Measurements from ENCODE around the gene TEKT2. TPM values are rescaled to one million over a fixed set of nuclear protein-coding genes. Genes with fewer than 3 reads are reported as not detected.

The TEKT2 gene
- polyA plus RNA-seq, 4 donors, result 2.1 to 13.4 (median 9.8) TPM

DNA sequence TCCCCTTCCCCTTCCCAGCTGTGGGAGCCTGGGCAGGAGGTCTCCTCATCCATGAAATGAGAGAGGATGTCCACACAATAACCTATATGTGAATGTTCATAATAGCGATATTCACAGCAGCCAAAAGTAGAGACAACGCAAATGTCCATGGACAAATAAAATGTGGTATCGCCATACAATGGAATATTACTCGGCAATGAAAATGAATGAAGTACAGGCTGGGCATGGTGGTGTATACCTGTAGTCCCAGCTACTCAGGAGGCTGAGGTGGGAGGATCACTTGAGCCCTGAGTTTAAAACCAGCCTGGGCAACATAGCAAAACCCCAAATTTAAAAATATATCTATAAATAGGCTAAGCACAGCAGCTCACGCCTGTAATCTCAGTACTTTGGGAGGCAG, 17.7 kb downstream of the TEKT2 start:
- DNase-seq (ENCODE audit: low read depth in 4 of 4, low spot score in 3 of 4), result no peak

DNA sequence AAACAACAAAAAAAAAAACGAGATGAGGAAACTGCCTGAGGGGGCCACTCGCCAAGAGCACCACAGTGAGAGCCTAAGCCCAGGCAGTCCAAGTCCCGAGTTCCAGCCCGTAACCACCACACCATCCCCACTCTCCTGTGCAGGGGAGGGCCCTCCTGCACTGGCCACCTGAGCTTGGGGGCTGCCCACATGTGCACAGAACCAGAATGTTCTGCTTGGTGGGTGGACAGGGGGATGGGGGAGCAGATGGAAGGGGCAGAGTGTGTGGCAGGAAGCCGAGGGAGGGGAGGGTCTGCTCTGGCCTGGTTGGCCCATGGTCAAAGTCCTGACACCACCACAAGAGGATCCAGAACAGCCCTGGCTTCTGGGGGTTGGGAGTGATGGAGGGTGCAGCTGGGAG, 22.4 kb downstream of the TEKT2 start:
- no peak for DNase-seq (ENCODE audit: low read depth in 4 of 4, low spot score in 3 of 4)

DNA sequence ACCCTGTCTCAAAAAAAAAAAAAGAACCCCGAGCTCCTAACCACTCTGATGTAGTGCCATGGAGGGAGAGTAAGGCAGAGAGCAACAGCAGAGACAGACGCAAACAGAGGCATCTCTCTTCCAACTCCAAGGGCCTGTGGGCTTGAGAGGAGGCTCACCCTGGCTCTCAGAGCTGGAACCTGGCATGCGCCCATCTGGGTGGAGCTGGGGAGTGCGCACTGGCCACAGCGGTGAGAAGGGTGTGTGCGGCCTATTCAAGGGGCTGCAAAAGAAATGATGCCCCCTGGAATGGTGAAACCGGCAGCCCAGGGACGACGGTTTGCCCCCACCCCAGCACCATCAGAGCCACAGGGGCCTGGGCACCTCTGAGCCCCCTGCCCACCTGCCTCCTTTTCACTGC, 23.5 kb downstream of the TEKT2 start:
- DNase-seq (ENCODE audit: low read depth in 4 of 4, low spot score in 3 of 4), result no peak

DNA sequence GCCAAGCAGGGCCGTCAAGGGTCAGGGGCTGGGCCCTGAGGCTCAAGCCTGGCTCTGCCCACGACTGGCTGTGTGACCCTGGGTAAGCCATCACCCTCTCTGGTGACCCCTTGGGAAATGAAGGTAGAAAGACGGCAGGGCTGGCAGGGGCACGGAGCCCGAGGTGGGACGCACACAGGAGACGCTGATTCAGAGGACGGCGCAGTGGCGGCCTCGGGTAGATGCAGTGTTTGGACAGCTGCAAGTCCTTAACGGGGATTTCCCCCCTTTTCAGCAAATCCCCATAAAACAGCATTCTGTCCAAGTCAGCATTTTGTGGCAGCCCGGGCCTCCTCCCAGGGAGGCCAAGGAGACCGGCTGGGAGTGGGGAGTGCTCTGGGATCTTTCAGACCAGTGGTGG, 24.4 kb downstream of the TEKT2 start:
- no peak for DNase-seq (ENCODE audit: low read depth in 4 of 4, low spot score in 3 of 4)

DNA sequence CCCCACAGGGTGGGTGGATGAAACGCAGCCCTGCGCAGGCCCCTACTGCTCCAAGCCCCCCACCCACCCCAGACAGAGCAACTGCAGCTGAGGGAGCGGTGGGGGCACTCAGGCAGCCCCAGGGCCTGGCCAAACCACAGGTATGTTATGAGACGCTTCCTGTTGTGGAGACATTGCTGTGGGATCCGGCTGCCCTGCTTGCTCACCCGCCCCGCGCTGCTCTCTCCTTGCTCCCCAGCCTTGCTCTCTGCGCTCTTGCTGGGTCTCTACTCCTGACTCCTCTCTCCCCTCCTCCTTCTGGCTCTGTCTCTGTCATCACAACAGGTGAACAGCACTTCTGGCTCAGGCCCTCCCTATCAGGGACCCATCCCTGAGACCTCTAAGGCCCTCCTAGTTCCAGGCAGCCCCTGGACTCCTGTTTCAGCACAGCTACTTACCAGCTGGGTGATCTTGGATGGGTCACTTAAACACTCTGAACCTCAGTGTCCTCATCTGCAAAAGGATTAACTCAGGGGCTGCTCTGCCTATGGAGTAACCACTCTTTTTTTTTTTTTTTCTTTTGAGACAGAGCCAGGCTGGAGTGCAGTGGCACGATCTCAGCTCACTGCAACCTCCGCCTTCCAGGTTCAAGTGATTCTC, 25.3 kb downstream of the TEKT2 start:
- no peak for DNase-seq (ENCODE audit: low read depth in 4 of 4, low spot score in 3 of 4)

DNA sequence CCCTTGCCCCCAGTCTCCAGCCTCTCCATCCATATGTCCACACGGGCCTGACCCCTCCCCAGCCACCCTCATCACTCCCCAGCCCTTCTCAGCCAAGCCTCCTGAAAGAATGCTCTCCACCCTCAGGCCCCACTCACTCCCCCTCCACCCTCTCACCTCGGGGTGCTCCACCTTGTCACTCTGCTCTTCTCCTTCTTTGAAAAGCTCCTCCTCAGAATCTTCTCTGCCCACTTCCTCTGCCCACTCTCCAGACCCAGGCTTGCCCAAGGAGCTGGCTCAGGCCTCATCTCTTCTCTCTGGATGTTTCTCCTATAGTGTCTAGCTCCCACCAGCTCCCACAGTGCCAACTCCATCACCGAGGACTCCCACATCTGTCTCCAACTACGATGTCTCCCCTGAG, 27.3 kb downstream of the TEKT2 start:
- no peak for DNase-seq (ENCODE audit: low read depth in 4 of 4, low spot score in 3 of 4)

DNA sequence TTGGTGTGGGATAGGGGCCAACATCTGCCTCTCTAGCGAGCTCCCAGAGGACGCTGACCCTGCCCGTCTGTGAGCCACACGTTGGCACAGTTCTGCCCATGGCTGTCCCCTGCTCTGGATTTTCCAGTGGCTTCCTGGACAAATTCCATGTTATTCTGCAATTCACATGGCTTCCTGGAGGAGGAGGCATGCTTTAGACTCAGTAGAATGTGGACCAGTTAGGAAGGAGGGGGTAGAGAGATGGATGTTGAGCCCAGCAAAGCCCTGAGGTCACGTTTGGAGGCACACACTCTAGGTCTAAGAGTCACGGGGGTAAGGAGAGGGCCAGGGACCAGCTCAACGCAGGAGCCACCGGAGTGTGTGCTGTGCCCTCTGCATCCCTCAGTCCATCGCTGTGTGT, 28.9 kb downstream of the TEKT2 start:
- no peak for DNase-seq (ENCODE audit: low read depth in 4 of 4, low spot score in 3 of 4)

DNA sequence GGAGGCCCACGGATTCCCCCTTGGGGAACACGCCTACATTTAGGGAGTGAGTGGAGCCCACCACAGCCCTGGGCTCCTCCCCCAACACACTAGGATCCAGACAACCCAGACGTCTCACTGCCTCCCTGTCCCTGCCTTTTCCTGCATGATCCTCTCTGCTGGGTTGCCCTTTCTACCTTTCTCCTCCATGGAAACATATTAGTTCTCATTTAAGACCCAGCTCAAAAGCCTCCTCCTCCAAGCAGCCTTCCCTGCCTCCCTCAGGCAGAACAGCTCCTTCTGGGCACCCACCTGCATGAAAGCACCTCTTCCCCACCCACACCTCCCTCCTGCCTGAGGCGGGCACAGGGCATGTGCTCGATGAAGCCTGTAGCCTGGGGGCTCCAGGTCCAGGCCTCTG, 30.5 kb downstream of the TEKT2 start:
- DNase-seq (ENCODE audit: low read depth in 4 of 4, low spot score in 3 of 4), result no peak

DNA sequence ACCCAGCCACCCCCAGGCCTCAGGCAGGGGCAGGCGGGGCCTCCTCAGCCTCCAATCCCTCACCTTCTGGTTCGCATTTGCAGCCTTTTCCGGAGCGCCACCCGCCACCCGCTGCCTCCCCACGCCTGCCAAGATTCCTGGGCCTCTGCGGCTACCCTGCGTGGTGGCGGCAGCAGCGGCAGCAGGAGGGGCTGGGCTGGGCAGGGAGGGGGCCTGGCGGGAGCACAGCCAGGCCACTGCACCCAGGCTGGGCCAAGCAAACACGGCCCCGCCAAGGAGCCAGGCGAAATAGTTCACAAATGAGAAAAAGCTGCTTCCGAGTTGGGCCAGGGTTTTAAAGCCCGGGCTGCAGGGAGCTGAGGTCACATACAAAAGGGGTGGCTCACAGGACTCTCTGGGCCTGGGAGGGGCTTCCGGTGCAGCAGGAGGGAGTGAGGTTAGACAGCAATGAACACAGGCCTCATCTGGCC, 31.3 kb downstream of the TEKT2 start:
- DNase-seq (ENCODE audit: low read depth in 4 of 4, low spot score in 3 of 4), result no peak

DNA sequence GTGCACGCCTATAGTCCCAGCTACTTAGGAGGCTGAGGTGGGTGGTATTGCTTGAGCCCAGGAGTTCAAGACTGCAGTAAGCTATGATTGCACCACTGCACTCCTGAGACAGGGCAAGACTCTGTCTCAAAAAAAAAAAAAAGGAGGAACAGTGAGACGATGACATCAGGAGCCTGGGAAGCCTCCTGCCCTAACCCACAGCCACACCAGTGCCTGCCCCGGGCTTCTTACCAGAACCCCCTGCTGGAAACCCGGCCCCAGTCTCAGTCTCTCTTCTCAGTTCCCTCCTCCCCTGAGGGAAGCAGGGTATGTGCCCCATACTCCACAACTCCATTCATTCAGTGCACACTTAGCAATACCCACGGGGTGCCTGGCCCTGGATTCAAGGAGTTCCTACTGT, 32.0 kb downstream of the TEKT2 start:
- DNase-seq (ENCODE audit: low read depth in 4 of 4, low spot score in 3 of 4), result no peak

DNA sequence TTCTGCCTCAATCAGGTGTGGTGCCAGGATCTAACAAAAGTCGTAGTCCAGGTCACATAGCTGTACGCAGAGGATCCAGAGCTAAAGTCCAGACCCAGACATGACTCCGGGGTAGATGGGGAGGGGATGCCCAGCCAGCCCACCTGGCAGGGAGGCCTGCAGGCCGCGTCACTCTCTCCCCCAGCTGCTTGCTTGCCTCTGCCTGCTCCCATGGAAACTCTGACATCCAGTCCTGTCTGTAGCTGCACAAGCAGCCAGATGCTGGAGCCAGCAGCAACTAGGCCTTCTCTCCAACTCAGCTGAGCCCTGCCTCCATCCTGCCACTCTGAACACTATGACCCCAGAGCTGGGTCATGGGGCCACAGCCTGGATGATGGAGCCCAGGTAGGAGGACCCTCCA, 33.0 kb downstream of the TEKT2 start:
- DNase-seq (ENCODE audit: low read depth in 4 of 4, low spot score in 3 of 4), result no peak

DNA sequence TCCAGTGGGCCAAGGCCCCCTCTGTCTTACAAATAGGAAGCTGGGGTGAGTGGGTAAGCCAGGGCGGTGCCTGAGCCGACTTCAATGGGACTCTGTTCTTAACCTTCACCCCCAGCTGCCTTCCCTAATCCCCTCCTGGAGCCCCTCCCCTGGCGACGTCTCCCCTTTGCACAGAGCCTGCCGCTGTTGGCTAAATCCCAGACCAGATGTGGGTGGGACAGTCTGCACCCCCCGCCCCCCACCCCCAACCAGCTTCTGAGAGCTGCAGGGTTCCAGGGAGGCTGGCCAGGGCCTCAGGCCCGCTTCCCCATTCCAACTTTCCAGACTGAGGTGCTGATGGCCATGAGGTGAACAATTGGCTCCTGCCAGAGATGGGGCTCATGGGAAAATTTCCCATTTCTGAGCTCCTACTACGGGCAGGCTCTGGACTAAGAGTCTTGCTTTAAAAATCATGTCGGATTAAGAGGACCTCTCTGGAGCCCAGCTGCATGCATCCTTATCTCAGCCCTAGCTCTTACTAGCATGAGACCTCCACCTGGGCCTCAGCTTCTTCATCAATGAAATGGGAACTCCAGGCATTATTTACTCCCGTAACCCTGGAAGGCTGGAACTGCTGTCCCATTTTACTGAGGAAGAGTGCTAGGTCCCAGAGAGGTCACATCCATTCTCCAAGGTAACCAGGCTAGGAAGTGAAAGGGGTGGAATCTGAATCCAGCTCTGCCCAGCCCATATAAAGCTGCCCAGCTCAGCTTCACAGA, 34.7 kb downstream of the TEKT2 start:
- no peak for DNase-seq (ENCODE audit: low read depth in 4 of 4, low spot score in 3 of 4)

DNA sequence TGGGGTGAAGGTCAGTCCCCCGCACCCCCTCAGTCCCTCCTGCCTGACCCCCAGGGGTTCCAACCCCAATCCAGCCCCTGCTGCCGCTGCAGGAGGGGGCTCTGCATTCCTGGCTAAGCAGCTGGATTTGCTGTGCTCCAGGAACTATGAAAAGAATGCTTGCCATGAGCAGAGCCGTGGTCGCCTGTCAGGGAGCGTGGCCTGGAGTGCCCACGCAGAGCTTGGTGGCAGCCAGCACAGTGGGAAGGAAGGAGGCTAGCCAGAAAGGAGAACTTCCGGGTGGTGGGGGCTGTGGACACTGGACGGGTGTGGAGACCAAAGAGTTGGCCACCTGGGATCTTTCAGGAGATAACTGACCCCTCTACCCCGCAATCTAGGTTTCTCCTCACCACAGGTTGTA, 35.6 kb downstream of the TEKT2 start:
- no peak for DNase-seq (ENCODE audit: low read depth in 4 of 4, low spot score in 3 of 4)

DNA sequence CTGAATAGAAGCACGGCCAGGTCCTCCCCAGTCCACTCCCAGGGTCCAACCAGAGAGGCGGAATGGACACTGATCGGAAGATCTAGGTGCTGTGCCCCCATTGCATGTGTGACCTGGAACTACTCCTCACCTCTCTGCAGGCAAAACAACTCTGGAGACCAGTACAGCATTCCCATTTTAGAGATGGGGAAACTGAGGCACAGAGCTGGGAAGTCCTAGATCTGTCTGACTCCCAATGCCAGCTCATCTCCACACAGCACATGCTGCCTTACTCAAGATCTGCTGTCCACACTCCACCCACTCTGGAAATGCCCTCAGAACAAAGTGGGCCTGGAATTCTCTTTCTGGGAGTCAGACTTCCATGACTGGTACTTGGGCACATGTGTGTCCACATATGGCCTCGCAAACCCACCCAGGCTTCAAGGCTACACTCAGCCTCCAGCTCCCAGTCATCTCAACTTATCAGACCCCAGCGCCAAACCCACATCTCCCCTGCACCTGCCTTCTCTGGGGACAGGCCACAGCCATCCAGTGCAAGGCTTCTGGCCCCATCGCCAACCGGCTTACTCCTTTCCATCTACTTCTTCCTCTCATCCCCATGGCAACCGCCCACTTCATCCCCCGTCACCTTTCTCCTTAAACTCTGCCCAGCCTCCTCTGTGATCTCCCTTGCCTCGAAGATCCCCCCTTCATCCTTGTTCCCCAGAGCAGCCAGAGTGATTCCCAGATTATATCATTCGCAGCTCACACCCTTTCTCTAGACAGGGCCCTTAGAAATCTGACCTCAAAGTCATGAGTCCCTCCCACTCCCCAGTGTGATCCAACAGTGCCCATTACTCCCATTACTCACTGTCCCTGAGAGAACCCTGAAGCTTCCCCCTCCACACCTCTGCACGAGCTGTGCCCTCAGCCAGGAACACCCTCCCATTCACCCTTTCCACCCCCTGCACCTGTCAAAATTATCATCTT, 38.5 kb downstream of the TEKT2 start:
- DNase-seq (ENCODE audit: low read depth in 4 of 4, low spot score in 3 of 4), result no peak

DNA sequence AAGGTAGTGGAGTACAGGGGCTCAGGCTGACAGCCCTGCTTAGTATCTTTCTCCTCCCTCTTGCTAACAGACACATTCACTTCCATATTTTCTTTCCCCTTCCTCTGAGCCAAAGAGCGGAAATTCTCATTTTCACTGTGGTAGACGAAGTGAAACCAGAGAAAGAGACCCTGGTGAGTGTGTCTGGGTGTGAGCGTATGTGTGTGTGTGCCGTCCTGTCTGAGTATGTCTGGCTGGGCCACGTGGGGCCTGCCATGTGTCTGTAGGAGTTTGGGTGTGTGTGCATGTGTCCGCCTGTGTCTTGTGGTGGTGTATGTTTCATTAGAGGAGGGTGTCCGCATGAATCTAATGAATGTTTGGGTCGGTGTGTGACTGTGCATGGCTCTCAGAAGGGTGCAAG, 39.5 kb downstream of the TEKT2 start:
- no peak for DNase-seq (ENCODE audit: low read depth in 4 of 4, low spot score in 3 of 4)

DNA sequence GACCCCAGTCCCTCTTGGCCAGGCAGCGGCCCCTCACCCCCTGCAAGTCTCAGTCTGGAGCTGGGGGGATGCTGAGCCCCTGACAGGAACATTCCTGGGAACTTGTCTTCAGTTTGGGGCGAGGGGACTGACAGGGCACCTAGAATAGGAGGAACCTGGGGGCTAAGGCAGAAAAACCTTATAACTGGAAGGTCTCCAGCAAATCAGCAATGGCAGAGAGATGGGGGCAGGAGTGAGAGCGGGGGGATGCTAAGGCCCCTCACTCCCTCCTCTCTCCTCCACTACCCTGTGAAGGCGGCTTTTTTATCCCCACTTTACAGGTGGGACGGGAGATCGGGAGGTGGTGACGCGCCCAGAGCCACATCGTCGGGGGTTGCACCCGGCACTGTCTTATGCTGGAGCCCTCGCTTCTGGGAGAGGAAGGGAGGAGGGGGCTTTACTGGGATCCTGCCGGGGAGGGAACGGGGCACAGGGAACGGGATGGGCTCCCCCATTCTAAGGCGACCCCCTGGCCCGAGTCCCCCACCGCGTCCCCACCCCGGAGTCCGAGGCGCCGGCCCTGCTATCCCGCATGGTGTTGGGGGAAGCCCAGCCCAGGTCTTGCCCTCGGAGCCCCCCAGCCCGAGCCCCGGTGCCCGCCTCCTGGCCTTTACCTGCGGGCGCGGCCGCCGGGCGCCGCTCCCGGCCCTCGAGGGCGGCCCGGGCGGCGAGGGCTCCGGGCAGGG, 40.7 kb downstream of the TEKT2 start:
- no peak for DNase-seq (ENCODE audit: low read depth in 4 of 4, low spot score in 3 of 4)

DNA sequence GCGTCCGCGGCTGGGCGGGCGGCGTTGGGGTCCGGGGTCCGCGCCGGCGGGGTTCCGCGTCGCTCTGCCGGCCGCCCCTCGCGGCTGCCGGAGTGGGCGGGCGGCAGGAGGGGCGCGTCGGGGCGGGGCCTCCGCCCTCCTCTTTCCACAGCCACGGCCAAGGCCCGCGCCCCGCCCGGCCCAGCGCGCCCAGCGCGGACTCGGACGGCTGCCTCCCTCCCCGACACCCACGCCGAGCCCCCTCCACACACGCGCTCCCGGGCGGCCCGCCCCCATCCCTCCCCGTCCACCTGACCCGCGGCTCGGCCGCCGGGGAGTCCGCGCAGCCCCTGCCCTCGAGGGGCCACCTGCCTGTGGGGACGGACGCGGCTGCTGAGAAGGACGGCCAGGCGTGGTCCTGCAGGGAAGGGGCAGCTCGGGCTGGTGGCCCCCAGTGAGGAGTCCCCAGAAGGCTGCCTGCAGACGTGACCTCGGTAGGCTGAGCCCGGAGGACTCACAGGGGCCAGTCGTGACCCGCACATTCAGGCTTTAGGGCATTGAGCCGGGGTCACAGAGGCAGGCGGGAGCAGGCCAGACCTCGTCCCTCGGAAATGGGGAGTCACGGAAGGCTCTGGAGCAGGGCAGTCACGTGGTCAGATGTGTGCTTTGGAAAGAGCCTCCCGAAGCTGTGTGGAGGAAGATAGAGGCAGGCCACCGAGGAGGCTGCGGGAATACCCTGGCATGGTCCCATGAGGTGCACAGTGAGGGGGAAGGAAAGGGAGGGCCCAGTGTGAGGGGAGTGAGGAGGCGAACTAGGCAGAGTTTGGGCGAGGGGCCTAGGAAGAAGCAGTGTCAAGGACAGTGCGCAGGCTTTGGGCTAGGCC, 41.5 kb downstream of the TEKT2 start, which contains the start of gene COL8A2:
Gene COL8A2, minus strand, starts transcription at position 94 of the 863 bp plus-strand sequence. CDS start 24,980 bp downstream, outside the sequence.
- no peak for DNase-seq (ENCODE audit: low read depth in 4 of 4, low spot score in 3 of 4)

DNA sequence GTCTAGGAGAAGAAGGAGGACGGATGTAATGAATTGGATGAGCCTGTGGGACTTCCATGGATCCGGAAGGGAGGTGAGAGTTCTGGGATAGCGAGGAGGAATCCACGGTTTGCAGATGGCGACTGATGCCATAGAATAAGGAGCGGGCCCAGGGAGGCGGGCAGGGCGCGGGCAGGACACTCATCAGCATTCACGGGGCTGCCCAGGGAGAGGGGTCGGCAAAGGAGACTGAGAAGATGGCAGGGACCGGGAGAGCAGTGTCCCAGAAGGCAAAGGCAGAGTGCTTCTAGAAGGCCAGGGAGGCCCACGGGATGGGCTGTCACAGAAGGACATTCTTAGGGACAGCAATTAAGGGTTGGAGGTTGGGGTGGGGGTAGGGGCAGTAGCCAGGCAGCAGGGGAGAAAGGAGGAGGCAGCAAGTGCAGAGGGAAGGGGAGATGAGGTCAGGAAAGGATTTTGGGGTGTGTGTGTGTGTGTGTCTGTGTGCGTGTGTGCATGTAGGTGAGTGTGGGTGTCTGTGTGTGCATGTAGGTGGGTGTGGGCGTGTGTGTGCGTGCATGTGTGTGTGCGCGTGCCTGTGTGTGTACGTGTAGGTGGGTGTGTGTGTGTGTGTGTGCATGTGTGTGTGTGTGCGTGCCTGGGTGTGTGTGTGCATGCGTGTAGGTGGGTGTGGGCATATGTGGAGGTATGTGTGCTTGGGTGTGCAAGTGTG, 42.3 kb downstream of the TEKT2 start:
- no peak for DNase-seq (ENCODE audit: low read depth in 4 of 4, low spot score in 3 of 4)
